ENCODE data around the gene CITED2. TPM values are rescaled to one million over a fixed set of nuclear protein-coding genes. Genes with fewer than 3 reads are reported as not detected.

Gene CITED2
- total RNA-seq, 1 donor from 2014 or later, result 449 TPM

- Histone ChIP-seq H3K27ac (ENCODE audit: low read depth, low read length) (no peak overlapping the region), H3K9me3 (ENCODE audit: insufficient read depth, low read depth, low read length) (no peaks in the 10 kb centered on the region), H3K79me2 (ENCODE audit: insufficient read depth, low read length) (no peaks in the 10 kb centered on the region), H3K36me3 (ENCODE audit: insufficient read depth, low read length) (no peaks in the 10 kb centered on the region), H4K20me1 (ENCODE audit: insufficient read depth, low read length) (no peaks in the 10 kb centered on the region), H3K4me3 (ENCODE audit: insufficient read depth, low read depth, low read length) (no peak overlapping the region), H3K9ac (ENCODE audit: low read length) (no peak overlapping the region), H2AFZ (ENCODE audit: low read depth, low read length) (no peak overlapping the region), H3K4me1 (ENCODE audit: insufficient read depth, low read length) (no peaks in the 10 kb centered on the region), H3K4me2 (ENCODE audit: low read length) (no peak overlapping the region), H3K27me3 (ENCODE audit: insufficient read depth, low read length) (no peaks in the 10 kb centered on the region)
- H3K27me3 Mint-ChIP-seq (ENCODE audit: low read depth, unreplicated experiment), result no peaks in the 10 kb centered on the region
- H3K4me1 Mint-ChIP-seq (ENCODE audit: low read depth, unreplicated experiment), result no peaks in the 10 kb centered on the region
- TF ChIP-seq EZH2 (IDR thresholded peaks at IDR 0.05; ENCODE audit: insufficient read depth, low read length), result no peak
- TF ChIP-seq CTCF (IDR thresholded peaks at IDR 0.05; ENCODE audit: insufficient read depth, low read depth, low read length), result no peak
- no peak overlapping the region for H3K27ac Mint-ChIP-seq (ENCODE audit: unreplicated experiment)
- H3K4me3 Mint-ChIP-seq (ENCODE audit: unreplicated experiment), result no peak overlapping the region
- H3K9me3 Mint-ChIP-seq (ENCODE audit: unreplicated experiment), result no peaks in the 10 kb centered on the region
- H3K36me3 Mint-ChIP-seq (ENCODE audit: low read depth, unreplicated experiment), result no peaks in the 10 kb centered on the region
- DNase-seq (ENCODE audit: low read depth) (no peak), FAIRE-seq (no peak)
Observed at GRCh38 chr6:139355172-139355571, 19.3 kb downstream of the CITED2 start.

GRCh38 chr6:139354189-139354588, 20.3 kb downstream of the CITED2 start:
- Histone ChIP-seq H3K79me2 (ENCODE audit: insufficient read depth, low read length) (no peaks in the 10 kb centered on the region), H3K27ac (ENCODE audit: low read depth, low read length) (no peak overlapping the region), H3K9me3 (ENCODE audit: insufficient read depth, low read depth, low read length) (no peaks in the 10 kb centered on the region), H3K9ac (ENCODE audit: low read length) (no peak overlapping the region), H3K4me3 (ENCODE audit: insufficient read depth, low read depth, low read length) (no peak overlapping the region), H3K36me3 (ENCODE audit: insufficient read depth, low read length) (no peaks in the 10 kb centered on the region), H3K4me1 (ENCODE audit: insufficient read depth, low read length) (no peaks in the 10 kb centered on the region), H2AFZ (ENCODE audit: low read depth, low read length) (no peak overlapping the region), H3K4me2 (ENCODE audit: low read length) (no peak overlapping the region), H3K27me3 (ENCODE audit: insufficient read depth, low read length) (no peaks in the 10 kb centered on the region), H4K20me1 (ENCODE audit: insufficient read depth, low read length) (no peaks in the 10 kb centered on the region)
- H3K4me1 Mint-ChIP-seq (ENCODE audit: low read depth, unreplicated experiment), result no peaks in the 10 kb centered on the region
- H3K4me3 Mint-ChIP-seq (ENCODE audit: unreplicated experiment), result no peak overlapping the region
- no peak for DNase-seq (ENCODE audit: low read depth)
- H3K27ac Mint-ChIP-seq (ENCODE audit: unreplicated experiment), result no peak overlapping the region
- TF ChIP-seq CTCF (IDR thresholded peaks at IDR 0.05; ENCODE audit: insufficient read depth, low read depth, low read length), result no peak
- no peak for TF ChIP-seq EZH2 (IDR thresholded peaks at IDR 0.05; ENCODE audit: insufficient read depth, low read length)
- no peaks in the 10 kb centered on the region for H3K27me3 Mint-ChIP-seq (ENCODE audit: low read depth, unreplicated experiment)
- H3K9me3 Mint-ChIP-seq (ENCODE audit: unreplicated experiment), result no peaks in the 10 kb centered on the region
- H3K36me3 Mint-ChIP-seq (ENCODE audit: low read depth, unreplicated experiment), result no peaks in the 10 kb centered on the region
- FAIRE-seq, result no peak

- no peaks in the 10 kb centered on the region for H3K36me3 ChIP-seq (ENCODE audit: insufficient read depth, low read length)
- H3K4me3 Mint-ChIP-seq (ENCODE audit: unreplicated experiment), result no peak overlapping the region
- H3K27ac ChIP-seq (ENCODE audit: low read depth, low read length), result no peak overlapping the region
- TF ChIP-seq CTCF (IDR thresholded peaks at IDR 0.05; ENCODE audit: insufficient read depth, low read depth, low read length), result no peak
- TF ChIP-seq EZH2 (IDR thresholded peaks at IDR 0.05; ENCODE audit: insufficient read depth, low read length), result no peak
- FAIRE-seq (peak; percentile 5), DNase-seq (ENCODE audit: low read depth) (no peak)
- H3K9ac ChIP-seq (ENCODE audit: low read length), result no peak overlapping the region
- H2AFZ ChIP-seq (ENCODE audit: low read depth, low read length), result no peak overlapping the region
- no peaks in the 10 kb centered on the region for H3K79me2 ChIP-seq (ENCODE audit: insufficient read depth, low read length)
- H3K4me2 ChIP-seq (ENCODE audit: low read length), result no peak overlapping the region
- H3K9me3 Mint-ChIP-seq (ENCODE audit: unreplicated experiment), result no peaks in the 10 kb centered on the region
- no peak overlapping the region for H3K27ac Mint-ChIP-seq (ENCODE audit: unreplicated experiment)
- no peaks in the 10 kb centered on the region for H3K27me3 Mint-ChIP-seq (ENCODE audit: low read depth, unreplicated experiment)
- H3K4me1 ChIP-seq (ENCODE audit: insufficient read depth, low read length), result no peaks in the 10 kb centered on the region
- H3K4me1 Mint-ChIP-seq (ENCODE audit: low read depth, unreplicated experiment), result no peaks in the 10 kb centered on the region
- H4K20me1 ChIP-seq (ENCODE audit: insufficient read depth, low read length), result no peaks in the 10 kb centered on the region
- no peaks in the 10 kb centered on the region for H3K36me3 Mint-ChIP-seq (ENCODE audit: low read depth, unreplicated experiment)
- H3K27me3 ChIP-seq (ENCODE audit: insufficient read depth, low read length), result no peaks in the 10 kb centered on the region
- H3K9me3 ChIP-seq (ENCODE audit: insufficient read depth, low read depth, low read length), result no peaks in the 10 kb centered on the region
- H3K4me3 ChIP-seq (ENCODE audit: insufficient read depth, low read depth, low read length), result no peak overlapping the region
Observed at GRCh38 chr6:139349464-139350020, 24.9 kb downstream of the CITED2 start.
